Measurements from ENCODE around the gene MEA1.

MEA1 gene

DNA sequence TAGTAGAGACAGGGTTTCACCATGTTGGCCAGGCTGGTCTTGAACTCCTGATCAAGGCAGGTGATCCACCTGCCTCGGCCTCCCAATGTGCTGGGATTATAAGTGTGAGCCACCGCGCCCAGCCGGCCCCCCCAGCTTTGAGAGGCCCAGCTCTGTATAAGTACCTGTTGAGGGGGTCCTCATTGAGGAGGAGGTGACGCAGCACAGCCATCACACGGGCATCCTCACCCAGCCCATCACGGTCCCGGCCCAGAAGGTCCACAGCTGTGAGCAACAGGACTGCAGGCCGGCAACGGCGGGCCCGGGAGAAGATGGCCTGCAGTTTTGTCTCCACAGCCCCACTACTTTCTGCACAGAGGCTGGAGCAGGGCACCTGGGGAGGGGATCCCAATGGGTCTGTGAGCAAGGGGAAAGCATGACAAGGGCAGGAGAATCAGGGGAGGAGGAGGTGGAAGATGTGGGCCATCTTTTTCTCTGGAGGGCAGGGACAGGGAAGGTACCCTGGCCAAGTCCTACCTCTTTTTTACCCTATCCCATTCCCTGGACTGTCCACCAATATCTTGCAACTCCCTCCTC lies 45.5 kb downstream of the MEA1 start:
- Histone ChIP-seq H3K9me3 (ENCODE audit: severe bottlenecking) (no peaks in the 10 kb centered on the region), H3K27ac (ENCODE audit: poor library complexity, severe bottlenecking) (no peak overlapping the region), H3K4me1 (ENCODE audit: insufficient read depth, poor library complexity, severe bottlenecking) (peaks cover 5% of the 10 kb centered on the region), H3K4me3 (ENCODE audit: severe bottlenecking) (no peak overlapping the region), H3K36me3 (ENCODE audit: low read depth) (no peaks in the 10 kb centered on the region), H3K27me3 (ENCODE audit: insufficient read depth, poor library complexity, severe bottlenecking) (no peaks in the 10 kb centered on the region)
- no peak for DNase-seq (ENCODE audit: low spot score)
- TF ChIP-seq, protein P1, sequence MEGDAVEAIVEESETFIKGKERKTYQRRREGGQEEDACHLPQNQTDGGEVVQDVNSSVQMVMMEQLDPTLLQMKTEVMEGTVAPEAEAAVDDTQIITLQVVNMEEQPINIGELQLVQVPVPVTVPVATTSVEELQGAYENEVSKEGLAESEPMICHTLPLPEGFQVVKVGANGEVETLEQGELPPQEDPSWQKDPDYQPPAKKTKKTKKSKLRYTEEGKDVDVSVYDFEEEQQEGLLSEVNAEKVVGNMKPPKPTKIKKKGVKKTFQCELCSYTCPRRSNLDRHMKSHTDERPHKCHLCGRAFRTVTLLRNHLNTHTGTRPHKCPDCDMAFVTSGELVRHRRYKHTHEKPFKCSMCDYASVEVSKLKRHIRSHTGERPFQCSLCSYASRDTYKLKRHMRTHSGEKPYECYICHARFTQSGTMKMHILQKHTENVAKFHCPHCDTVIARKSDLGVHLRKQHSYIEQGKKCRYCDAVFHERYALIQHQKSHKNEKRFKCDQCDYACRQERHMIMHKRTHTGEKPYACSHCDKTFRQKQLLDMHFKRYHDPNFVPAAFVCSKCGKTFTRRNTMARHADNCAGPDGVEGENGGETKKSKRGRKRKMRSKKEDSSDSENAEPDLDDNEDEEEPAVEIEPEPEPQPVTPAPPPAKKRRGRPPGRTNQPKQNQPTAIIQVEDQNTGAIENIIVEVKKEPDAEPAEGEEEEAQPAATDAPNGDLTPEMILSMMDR (IDR thresholded peaks at IDR 0.05; ENCODE audit: poor library complexity, severe bottlenecking): no peak
- ATAC-seq (ENCODE audit: low read depth): no peak

DNA sequence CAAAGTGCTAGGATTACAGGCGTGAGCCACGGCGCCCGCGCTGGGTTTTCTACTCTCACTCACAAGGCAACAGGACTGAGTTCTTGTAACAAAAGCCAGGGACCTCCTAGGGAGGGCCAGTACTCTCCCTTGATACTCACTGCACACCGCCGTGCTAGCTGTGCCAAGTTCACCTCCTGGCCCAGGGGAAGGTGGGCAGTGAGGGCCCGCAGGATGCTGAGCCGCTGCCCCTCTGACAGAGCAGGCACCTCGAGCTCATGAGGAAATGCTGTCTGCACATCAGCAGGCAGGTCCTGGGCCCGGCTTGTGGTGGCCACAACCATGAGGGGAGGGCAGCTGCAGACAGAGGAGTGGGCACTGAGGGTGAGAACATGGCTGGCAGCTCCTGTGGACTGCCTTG lies 46.5 kb downstream of the MEA1 start:
- peaks cover 5% of the 10 kb centered on the region for H3K4me1 ChIP-seq (ENCODE audit: insufficient read depth, poor library complexity, severe bottlenecking)
- TF ChIP-seq, protein P1 (IDR thresholded peaks at IDR 0.05; ENCODE audit: poor library complexity, severe bottlenecking): no peak

GRCh38 chr6:42966571-42966970 lies 47.2 kb downstream of the MEA1 start:
- no peaks in the 10 kb centered on the region for H3K9me3 ChIP-seq (ENCODE audit: severe bottlenecking)
- H3K4me3 ChIP-seq (ENCODE audit: severe bottlenecking): no peak overlapping the region
- peaks cover 5% of the 10 kb centered on the region for H3K4me1 ChIP-seq (ENCODE audit: insufficient read depth, poor library complexity, severe bottlenecking)
- TF ChIP-seq, protein P1 (IDR thresholded peaks at IDR 0.05; ENCODE audit: poor library complexity, severe bottlenecking): no peak
- ATAC-seq (ENCODE audit: low read depth) (no peak), DNase-seq (ENCODE audit: low spot score) (no peak)
- no peak overlapping the region for H3K27ac ChIP-seq (ENCODE audit: poor library complexity, severe bottlenecking)
- H3K27me3 ChIP-seq (ENCODE audit: insufficient read depth, poor library complexity, severe bottlenecking): no peaks in the 10 kb centered on the region
- no peaks in the 10 kb centered on the region for H3K36me3 ChIP-seq (ENCODE audit: low read depth)

More for the DNA sequence above, 46.5 kb downstream of the MEA1 start:
- Histone ChIP-seq H3K27ac (ENCODE audit: poor library complexity, severe bottlenecking) (no peak overlapping the region), H3K27me3 (ENCODE audit: insufficient read depth, poor library complexity, severe bottlenecking) (no peaks in the 10 kb centered on the region), H3K36me3 (ENCODE audit: low read depth) (no peaks in the 10 kb centered on the region), H3K4me3 (ENCODE audit: severe bottlenecking) (no peak overlapping the region), H3K9me3 (ENCODE audit: severe bottlenecking) (no peaks in the 10 kb centered on the region)
- ATAC-seq (ENCODE audit: low read depth) (no peak), DNase-seq (ENCODE audit: low spot score) (no peak)

- H3K9me3 ChIP-seq (ENCODE audit: severe bottlenecking): no peaks in the 10 kb centered on the region
- ATAC-seq (ENCODE audit: low read depth) (0 out of 3 replicates have a peak, but pooled peaks have one; percentile 18), DNase-seq (ENCODE audit: low spot score) (no peak)
- H3K4me1 ChIP-seq (ENCODE audit: insufficient read depth, poor library complexity, severe bottlenecking): no peaks in the 10 kb centered on the region
- no peak overlapping the region for H3K4me3 ChIP-seq (ENCODE audit: severe bottlenecking)
- no peak overlapping the region for H3K27ac ChIP-seq (ENCODE audit: poor library complexity, severe bottlenecking)
- no peaks in the 10 kb centered on the region for H3K36me3 ChIP-seq (ENCODE audit: low read depth)
- H3K27me3 ChIP-seq (ENCODE audit: insufficient read depth, poor library complexity, severe bottlenecking): no peaks in the 10 kb centered on the region
- TF ChIP-seq, protein P1 (IDR thresholded peaks at IDR 0.05; ENCODE audit: poor library complexity, severe bottlenecking): peak; percentile 32
These were observed 49.7 kb downstream of the MEA1 start for GRCh38 chr6:42963855-42964605.

Data from RWPE2 (cell line).